CD4-positive, alpha-beta T cell treated with Interferon gamma for 1 hour (primary cell): ENCODE data around the gene SEMA3C.
A peak's percentile ranks its signal among the peaks of the same experiment; 100 is the strongest.

Experiments used
- DNase-seq: peaks from one replicate; pipeline ENCODE4 v3.0.0-alpha.2; 2020

The SEMA3C gene

GRCh38 chr7:80731281-80731680 lies 187.6 kb downstream of the SEMA3C start:
- no peak for DNase-seq

- no peak for DNase-seq
Measured at GRCh38 chr7:80729591-80730320, 189.1 kb downstream of the SEMA3C start.

GRCh38 chr7:80726666-80727065 lies 192.2 kb downstream of the SEMA3C start:
- DNase-seq, result no peak

- no peak for DNase-seq
Measured at GRCh38 chr7:80725181-80725611, 193.7 kb downstream of the SEMA3C start.

GRCh38 chr7:80724249-80724871 lies 194.5 kb downstream of the SEMA3C start:
- DNase-seq, result no peak

GRCh38 chr7:80722616-80723195 lies 196.1 kb downstream of the SEMA3C start:
- peak; percentile 6 for DNase-seq

GRCh38 chr7:80721883-80722615 lies 196.8 kb downstream of the SEMA3C start:
- no peak for DNase-seq

GRCh38 chr7:80720146-80720545 lies 198.7 kb downstream of the SEMA3C start:
- DNase-seq, result no peak

GRCh38 chr7:80719261-80719660 lies 199.6 kb downstream of the SEMA3C start:
- no peak for DNase-seq

GRCh38 chr7:80711531-80711930 lies 207.3 kb downstream of the SEMA3C start:
- no peak for DNase-seq

- no peak for DNase-seq
Measured at GRCh38 chr7:80708123-80708522, 210.7 kb downstream of the SEMA3C start.

- no peak for DNase-seq
Measured at GRCh38 chr7:80707318-80707717, 211.5 kb downstream of the SEMA3C start.

GRCh38 chr7:80705130-80705781 lies 213.6 kb downstream of the SEMA3C start:
- no peak for DNase-seq

GRCh38 chr7:80703272-80703671 lies 215.6 kb downstream of the SEMA3C start:
- DNase-seq, result no peak

GRCh38 chr7:80699721-80700256 lies 219.1 kb downstream of the SEMA3C start:
- DNase-seq, result no peak

GRCh38 chr7:80699045-80699638 lies 219.7 kb downstream of the SEMA3C start:
- DNase-seq, result no peak
